GM19455 (cell line): ENCODE measurements around the gene POLD3.
"Not testable (repeated sequence)": the region's sequence is repeated elsewhere in the genome, so short reads cannot be mapped to it uniquely, and the experiment has no call there.

ENCODE experiments used
- ATAC-seq: cut with Tn5 transposase; IDR thresholded peaks from one replicate; pipeline ENCODE4 v1.9.1; 2021; ENCODE audit not compliant: unreplicated experiment

Gene POLD3

DNA sequence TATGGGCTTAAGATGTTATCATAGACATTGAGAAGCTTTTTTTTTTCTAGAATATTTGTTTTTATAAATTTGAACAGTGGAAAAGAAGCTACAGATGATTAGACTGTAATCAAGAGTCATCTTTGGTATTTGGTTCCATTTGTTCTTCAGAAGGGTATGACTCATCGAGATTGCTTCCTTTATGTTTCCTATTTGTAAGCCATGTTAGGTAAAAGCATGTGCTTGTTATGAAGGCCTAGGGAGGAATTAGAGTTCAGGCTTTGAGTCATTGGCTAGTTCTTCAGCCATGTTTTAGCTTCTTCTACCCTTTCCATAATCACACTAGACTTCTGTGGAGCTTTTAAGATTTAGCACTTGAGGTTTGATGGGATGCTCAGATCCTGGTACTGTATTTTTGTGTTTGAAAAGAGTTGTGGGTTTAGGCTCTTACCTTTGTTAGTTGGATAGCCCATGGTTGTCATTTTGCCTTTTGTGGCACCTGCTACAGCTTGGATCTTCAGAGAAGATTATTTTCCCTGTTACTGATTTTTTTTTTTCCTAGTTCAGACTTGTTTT lies 44.3 kb downstream of the POLD3 start:
- ATAC-seq = no peak

DNA sequence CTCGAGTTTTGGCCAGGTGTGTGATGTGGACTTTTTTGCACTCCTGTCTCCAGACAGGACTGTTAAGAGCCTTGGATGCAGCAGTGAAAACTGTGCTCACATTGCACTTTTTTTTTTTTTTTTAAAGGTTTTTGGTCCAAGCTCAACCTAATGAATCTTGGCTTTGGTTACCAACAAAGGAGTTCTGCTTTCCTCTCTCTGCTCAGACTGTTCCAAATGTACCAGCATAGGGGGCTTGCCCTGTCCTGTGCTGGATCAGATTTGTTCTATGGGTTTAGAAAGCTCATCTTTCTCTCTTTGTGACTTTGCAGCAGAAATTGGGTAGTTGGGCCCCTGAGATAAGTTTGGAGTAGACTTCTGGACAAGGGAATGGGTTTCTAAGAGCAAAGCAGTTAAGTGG lies 45.3 kb downstream of the POLD3 start:
- ATAC-seq = no peak

DNA sequence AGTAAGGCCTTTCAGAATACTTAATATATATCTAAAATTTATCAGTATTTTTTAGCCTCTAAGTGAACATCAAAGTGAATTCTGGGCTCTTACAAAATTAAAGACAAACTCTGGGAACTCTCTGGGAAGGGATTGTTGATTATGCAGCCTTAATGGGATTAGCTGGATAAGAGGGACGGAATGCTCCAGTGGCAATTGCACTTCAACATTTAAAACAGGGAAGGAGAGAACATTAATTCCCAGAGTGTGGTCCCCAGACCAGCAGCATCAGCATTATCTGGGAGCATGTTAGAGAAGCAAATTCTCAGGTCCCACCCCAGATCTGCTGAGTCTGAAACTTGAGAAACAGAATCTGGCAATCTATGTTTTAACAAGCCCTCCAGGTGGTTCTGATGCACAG lies 46.5 kb downstream of the POLD3 start:
- ATAC-seq = no peak

DNA sequence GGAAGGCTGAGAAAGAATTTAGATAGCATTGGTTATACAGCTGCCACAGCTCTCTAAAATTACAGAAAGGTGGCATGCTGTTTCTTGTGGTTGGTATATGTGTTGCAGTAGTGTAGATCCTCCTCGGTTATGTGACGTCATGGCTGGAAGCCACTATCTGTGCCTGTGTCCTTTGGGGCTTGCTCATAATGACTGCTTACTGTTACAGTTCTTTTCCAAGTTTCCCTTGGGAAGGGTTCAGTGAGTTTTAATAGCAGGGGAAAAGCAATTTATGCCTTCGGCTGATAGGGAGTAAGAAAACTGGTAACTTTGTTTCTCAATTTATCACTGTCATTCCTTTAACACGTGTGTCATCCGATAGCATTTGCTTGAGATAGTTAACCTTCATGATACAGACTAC lies 47.2 kb downstream of the POLD3 start:
- ATAC-seq = no peak

DNA sequence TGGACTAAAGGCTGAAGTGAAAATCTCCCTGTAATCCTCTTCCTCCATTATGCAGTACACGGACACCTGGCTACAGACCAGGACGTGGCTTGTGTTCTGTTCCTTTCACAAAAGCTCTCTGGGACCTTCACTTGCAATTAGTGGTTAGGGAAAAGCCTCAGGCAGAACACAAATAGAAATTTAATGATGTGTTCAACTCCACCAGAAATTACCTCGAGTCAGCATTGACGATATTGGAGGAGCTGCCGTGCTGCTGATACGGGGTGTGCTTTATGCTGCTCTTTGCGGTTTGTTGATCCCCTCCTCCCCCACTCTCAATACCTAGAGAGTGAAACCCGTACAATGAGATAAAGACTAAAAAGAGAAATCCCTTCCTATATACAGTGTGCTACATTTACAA lies 48.9 kb downstream of the POLD3 start:
- ATAC-seq = no peak

DNA sequence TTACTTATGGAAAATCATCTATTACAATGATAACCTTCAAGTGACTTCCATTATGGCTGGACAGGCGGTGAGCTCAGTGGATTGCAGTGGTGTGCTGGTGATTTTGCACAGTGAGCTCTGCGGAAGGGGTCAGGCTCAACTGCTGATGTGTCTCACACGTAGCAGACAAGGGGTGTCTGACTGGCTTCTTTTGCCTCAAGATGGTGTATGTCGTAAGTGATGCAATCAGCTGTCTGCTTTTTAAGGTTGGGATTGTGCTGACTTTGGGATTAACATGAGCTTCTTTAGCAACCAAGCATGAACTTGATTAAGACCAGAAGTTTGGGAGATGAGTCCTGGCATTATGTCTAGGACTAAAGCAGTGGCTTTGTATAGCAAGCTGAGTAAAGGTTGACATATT lies 49.5 kb downstream of the POLD3 start:
- no peak for ATAC-seq

DNA sequence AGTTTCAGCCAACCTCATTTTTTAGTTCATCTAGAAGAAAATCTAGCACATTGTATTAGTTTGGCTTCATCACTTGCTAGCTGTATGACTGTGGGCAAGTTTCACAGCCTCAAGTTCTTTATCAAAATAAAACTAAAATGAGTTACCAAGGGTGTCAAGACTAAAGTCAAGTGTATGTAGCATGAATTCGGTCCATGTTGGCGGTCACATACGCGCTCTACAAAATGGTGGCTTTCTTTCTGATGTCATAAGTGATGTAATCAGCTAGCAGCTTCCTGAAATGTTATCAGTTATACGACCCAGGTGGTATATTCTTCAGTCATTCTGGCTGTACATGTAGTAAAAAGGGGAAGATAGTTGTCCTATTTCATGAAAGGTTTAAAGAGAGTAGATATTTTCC lies 50.5 kb downstream of the POLD3 start:
- ATAC-seq = no peak

DNA sequence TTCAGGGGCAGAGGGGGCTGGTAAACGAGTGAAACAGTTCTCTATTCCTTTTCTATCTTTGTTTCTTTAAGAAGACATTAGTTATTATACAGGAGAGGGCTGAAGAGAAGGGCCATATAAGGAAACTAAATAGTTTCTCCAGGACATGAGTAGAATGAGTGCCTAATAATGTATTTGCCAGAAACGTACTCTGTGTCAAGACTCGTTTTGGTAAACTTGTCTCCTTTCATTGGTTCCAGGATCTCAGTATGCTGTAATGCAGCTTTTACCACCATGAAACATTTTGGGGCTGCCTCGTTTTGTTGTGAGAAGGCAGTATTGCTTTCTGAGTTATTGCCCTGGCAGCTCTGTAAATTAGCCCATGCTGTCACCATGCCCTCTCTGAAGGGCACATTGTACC lies 51.7 kb downstream of the POLD3 start:
- ATAC-seq = no peak

DNA sequence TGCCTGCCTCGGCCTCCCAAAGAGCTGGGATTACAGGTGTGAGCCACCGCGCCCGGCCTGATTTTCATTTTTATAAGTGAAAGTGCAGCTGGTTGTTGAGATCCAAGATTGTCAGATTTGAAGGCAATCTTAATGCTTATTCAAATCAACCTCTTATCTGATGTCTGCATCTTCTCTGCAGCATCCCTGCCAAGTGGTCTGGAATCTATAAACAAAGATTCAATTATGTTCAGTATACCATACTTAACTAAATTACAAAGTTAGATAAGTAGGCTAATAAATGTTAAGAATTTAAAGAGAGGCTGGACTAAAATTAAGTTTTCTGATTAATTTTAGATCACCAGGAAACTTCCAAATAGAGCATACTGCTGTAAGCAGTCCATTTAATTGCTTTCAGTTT lies 53.8 kb downstream of the POLD3 start:
- no peak for ATAC-seq

DNA sequence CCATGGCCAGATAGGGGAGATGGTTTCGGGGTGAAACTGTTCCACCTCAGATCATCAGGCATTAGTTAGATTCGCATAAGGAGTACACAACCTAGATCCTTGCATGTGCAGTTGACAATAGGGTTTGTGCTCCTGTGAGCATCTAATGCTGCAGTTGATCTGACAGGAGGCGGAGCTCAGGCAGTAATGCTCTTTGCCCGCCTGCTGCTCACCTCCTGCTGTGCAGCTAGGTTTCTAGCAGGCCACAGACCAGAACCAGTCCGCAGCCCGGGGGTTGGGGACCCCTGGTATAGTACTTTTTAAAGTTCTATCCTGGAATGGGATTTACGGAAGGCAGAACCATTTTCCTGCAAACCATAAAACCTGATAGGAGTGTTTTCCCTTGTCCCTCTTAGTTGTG lies 54.6 kb downstream of the POLD3 start:
- no peak for ATAC-seq

DNA sequence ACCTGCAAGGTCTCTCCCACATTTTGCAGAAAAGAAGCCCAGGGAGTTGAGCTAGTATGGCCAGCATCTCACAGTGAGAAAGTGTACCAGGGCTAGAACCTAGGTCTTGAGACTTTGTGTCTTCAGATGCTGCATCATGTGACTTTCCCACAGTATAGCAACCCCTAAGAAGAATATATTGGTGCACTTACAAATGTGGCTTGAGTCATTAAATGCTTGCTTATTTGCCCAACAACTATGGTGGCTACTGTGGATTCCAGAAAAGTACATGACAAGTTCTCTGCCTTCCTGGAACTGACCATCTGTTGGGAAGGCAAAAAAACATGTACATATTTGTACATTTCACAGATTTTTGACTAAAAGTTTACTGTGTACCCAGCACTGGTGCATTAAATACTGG lies 55.0 kb downstream of the POLD3 start:
- ATAC-seq = no peak

DNA sequence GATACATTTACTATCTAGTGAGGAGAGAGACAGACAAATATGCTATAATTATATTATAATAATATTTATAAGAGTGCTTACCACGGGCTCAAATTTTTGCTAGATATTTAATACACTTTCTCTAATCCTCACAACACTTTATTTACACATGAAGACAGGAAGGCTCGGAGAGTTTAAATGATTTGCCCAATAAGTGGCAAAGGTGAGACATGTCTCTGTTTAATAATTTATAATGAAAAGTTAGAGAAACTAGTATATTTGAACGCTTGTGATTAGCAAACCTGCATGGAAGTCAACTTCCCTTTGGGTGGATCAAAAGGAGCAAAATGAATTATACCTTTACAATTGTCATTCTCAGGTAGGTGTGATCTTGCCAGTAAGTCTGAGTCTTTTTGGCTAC lies 55.4 kb downstream of the POLD3 start:
- ATAC-seq = no peak

DNA sequence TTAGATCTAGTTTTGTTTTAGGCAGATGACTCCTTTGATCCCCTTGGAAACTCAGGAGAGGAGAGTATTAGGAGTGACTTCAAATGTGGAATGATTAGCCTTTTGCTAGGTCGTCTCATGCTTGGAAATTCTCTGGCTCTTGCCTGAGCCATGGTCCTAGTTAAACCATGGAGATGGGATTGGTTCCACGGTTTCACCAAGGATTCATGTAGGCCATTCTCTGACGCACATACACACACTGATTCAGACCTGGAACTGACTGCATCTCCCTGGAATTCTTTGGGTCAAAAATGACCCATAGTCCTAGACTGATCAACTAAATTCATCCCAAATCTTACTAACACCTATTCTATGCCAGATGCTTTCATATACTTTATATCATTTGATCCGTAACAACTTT lies 56.5 kb downstream of the POLD3 start:
- ATAC-seq = no peak

DNA sequence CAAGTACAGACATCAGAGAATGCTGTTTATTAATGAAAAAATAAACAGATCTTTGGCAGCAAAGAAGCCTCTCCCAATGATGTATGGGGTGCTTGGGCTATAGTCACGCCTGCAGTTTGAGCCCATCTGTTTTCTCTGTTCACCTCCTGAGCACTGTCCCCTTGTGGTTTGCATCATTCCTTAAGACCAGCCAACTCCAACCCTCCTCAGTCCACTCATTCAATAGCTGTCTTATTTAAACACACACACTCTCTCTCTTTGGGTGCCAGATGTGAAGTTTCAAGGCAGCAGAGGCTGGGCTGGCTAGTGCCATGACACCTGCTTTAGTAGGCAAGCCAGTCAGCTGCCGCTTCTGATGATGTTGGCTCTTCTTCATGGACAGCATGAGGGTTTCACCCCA lies 58.1 kb downstream of the POLD3 start:
- no peak for ATAC-seq

DNA sequence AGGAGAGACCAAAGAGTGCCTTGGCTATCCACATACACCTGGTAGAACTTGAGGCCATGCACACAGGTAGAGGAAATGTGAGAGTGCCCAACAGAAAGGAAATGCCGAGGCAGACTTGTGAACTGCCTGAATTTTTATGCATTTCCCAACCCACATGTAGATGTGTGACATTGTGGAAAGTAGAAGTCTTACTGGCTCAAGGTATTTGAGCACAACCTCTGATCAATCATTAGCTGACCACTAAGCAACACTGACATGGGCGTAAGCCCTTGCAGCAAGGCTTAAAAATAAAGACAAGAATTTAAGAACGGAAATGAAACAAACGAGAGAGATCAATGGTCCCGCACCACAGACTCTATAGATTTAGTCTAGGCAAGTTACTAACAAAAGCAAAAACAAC lies 62.6 kb downstream of the POLD3 start:
- ATAC-seq = no peak

DNA sequence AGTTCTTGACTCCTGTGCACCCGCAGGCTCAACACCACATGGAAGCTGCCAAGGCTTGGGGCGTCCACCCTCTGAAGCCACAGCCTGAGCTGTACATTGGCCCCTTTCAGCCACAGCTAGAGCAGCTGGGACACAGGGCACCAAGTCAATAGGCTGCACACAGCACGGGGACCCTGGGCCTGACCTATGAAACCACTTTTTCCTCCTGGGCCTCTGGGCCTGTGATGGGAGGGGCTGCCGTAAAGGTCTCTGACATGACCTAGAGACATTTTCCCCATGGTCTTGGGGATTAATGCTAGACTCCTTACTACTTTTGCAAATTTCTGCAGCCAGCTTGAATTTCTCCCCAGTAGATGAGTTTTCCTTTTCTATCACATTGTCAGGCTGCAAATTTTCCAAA lies 66.7 kb downstream of the POLD3 start:
- ATAC-seq = not testable (repeated sequence)

DNA sequence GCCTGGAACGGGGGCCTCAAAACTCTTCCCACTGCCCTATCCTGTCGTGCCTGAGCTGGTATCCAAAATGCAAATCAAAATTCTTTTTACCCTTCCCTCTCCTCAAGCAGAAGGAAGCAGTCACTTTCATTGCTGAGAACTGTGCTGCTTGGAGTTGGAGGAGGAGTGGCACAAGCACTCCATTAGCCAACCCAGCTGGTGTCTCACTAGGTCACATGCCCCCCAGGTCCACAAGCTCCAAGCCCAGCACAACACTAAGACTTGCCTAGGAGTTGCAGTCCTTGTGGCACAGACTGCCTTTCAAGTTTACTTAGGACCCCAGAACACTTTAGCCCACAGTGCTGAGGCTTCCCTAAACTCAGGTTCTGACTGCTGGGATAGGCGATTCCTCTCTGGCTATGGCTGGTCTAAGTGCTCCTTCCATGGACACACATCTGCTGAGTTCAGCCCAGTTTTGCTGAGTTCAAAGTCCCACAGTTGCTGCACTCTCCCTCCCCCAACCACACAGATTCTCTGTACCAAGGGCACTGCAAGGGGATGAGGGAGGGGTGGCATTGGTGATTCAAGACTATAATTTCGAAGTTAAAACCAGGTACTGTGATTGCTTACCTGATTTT lies 70.2 kb downstream of the POLD3 start:
- no peak for ATAC-seq

DNA sequence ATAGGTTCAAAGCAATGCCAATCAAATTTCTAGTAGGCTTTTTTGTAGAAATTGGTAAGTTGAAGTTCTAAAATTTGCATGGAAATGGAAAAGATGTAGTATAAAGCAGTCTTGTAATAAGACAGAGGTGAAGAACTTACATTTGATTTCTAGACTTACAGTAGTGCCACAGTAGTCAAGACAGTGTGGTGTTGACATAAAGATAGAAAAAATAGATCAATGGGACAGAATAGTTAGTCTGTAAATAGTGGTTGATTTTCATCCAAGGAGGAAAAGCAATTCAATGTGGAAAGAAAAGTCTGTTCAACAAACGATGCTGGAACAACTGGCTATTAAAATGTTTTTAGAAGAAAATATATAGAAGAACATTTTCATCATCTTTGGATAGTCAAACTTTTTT lies 70.9 kb downstream of the POLD3 start:
- ATAC-seq = no peak

DNA sequence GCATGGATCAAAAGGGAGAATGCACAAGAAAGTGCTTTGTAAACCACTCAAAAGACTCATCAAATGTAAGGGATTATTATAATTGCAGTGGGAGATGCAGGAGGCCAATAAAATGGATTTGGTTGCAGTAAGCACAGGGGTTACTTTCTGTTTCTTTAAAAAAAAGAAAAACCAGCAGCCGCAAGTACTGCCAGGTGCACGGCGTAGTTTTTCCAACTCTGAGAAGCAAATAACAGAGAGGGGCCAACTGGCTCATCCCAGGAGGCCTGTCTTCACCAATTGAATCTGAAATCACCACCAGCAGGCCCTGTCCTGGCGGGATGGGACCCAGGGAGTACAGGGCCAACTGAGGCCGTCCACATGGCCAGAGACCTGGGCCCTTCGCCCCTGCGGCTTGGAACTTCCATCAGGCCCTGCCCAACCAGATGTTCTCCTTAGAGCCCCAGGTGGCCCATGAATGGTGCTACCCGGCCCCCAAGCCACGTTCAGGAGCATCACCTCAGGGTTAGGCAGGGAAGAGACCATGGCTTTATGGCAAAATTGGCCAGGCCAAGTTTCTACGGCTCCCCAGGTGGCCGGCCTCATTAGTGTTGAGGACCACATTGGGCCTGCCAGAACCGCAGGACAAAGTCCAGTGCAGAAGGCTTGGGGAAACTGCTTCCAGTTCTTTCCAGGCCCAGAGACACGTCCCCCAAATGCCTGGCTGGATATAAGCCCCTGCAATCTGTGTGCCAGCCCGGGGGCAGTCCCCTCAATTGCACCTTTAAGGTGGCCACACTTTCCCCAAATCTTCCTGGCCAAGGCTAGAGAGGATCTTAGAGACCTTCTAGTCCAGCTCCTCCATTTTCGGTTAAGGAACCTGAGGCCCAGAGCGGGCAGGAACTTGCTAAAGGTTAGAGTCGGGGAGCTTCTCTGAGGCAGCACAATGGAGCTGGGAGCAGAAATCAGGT lies 77.1 kb downstream of the POLD3 start:
- no peak for ATAC-seq

DNA sequence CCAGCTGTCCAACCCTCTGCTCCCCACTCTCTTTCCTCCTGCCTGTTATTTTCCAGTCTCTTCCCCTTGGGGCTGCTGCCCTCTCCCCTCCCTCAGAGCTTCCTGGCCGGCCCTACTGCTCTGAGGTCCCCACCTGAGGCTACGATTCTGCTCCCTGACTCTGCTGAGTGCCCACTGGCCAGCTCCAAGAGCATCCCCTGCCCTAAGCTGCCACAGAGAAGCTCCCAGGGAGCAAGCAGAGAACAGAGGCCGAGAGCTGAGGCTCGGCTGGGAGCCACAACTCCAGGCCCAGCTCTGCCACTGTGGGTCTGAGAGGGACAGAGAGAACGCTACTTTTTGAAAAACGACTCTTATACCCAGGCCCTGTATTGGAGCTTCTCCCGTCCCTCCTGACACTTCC lies 77.8 kb downstream of the POLD3 start:
- no peak for ATAC-seq

DNA sequence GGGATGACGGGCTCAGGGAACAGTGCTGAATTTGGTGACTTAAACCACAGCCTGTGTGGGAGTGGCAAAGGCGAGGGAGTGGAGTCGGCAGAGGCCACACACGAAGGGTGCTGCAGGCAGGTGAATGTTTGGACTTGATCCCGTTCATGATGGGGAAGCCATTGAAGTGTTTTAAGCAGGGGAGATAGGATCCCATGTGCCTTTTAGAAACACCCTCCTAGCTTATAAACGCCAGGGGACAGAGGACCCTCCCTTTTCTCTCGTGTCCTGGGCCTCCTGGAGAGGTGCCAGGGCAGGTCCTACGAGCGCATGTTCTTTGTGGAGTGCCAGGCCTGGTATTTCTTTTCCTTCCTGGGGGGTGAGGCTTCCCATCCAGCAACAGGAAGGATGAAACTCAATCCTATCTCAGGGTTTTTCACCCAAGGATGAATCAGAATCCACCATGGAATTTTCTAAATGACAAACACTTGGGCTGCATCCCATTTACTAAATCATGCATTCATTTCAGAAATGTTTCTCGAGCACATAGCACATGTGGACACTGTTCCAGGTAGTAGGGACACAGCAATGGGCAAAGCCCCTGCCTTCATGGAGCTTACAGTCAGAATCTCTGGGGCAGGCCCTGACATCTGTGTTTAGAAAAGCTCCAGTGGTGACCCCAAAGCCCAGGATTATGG lies 79.3 kb downstream of the POLD3 start:
- no peak for ATAC-seq
